CD14-positive monocyte (primary cell): Measurements from ENCODE around the gene TMEM79. TPM values are rescaled to one million over a fixed set of nuclear protein-coding genes. Genes with fewer than 3 reads are reported as not detected.

ENCODE experiments used
- DNase-seq, 3 donors: peaks; one replicate each; pipeline ENCODE4 v3.0.0-alpha.2; 2011 to 2022
- H2AFZ ChIP-seq: 2 replicates; pipeline ENCODE4 v1.6.0; 2012; ENCODE audit warnings: mild to moderate bottlenecking, low read depth, low read length, inconsistent platforms; ENCODE audit not compliant: insufficient read depth, poor library complexity, severe bottlenecking
- H3K27ac ChIP-seq, 2 donors: 1 replicate in 1 of 2; 2 replicates in 1 of 2; pipeline ENCODE4 v1.5.1; 2012 to 2013; ENCODE audit warnings: low read length in 2 of 2, control low read depth in 1 of 2, inconsistent platforms in 1 of 2, low read depth in 1 of 2, mild to moderate bottlenecking in 1 of 2
- H3K27me3 ChIP-seq, 2 donors: one replicate each; pipeline versions ENCODE4 v1.6.0 to v1.6.1; 2011 to 2013; ENCODE audit warnings: low read length in 2 of 2; ENCODE audit not compliant: control insufficient read depth in 2 of 2, insufficient read depth in 2 of 2
- H3K36me3 ChIP-seq, 2 donors: replicated peaks in 1 of 2; 1 replicate in 1 of 2; 2 replicates in 1 of 2; pipeline versions ENCODE4 v1.5.1 to v1.6.1; 2012 to 2013; ENCODE audit warnings: low read length in 2 of 2, control low read depth in 1 of 2, inconsistent platforms in 1 of 2, mild to moderate bottlenecking in 1 of 2; ENCODE audit not compliant: insufficient read depth in 2 of 2, control insufficient read depth in 1 of 2
- H3K4me1 ChIP-seq, 2 donors: 1 replicate in 1 of 2; 2 replicates in 1 of 2; pipeline versions ENCODE4 v1.5.1 to v1.6.1; 2012 to 2013; ENCODE audit warnings: low read length in 2 of 2, control low read depth in 1 of 2, inconsistent platforms in 1 of 2, mild to moderate bottlenecking in 1 of 2, moderate library complexity in 1 of 2; ENCODE audit not compliant: insufficient read depth in 2 of 2, control insufficient read depth in 1 of 2
- H3K4me2 ChIP-seq: replicated peaks from 2 replicates; pipeline ENCODE3; 2012; ENCODE audit warnings: low read length, moderate library complexity, mild to moderate bottlenecking; ENCODE audit not compliant: poor library complexity, severe bottlenecking; ENCODE audit errors: extremely low read depth
- H3K4me3 ChIP-seq, 3 experiments: fragments of 200-600 bp in 1 of 3; sonication (generic) in 1 of 3; replicated peaks in 1 of 3; 1 replicate in 2 of 3; 2 replicates in 1 of 3; pipeline ENCODE4 v1.5.1; 2011 to 2013; ENCODE audit warnings: low read length in 3 of 3, mild to moderate bottlenecking in 3 of 3, control low read depth in 2 of 3, low read depth in 2 of 3, inconsistent platforms in 1 of 3, moderate library complexity in 1 of 3
- H3K79me2 ChIP-seq: 2 replicates; pipeline ENCODE4 v1.6.0; 2012; ENCODE audit warnings: mild to moderate bottlenecking, control low read depth, inconsistent platforms, low read length, moderate library complexity; ENCODE audit not compliant: insufficient read depth
- H3K9ac ChIP-seq: 2 replicates; pipeline ENCODE4 v1.6.0; 2017; ENCODE audit warnings: low read length, mild to moderate bottlenecking; ENCODE audit not compliant: insufficient read depth, poor library complexity, severe bottlenecking
- H3K9me3 ChIP-seq, 2 donors: replicated peaks in 1 of 2; 1 replicate in 1 of 2; 2 replicates in 1 of 2; pipeline versions ENCODE4 v1.5.1 to v1.6.1; 2012 to 2013; ENCODE audit warnings: low read length in 2 of 2, control low read depth in 1 of 2; ENCODE audit not compliant: control insufficient read depth in 1 of 2, insufficient read depth in 1 of 2
- H4K20me1 ChIP-seq: 2 replicates; pipeline ENCODE4 v1.6.0; 2012; ENCODE audit warnings: mild to moderate bottlenecking, low read length, control low read depth, moderate library complexity; ENCODE audit not compliant: insufficient read depth
- H3K27ac Mint-ChIP-seq, 7 donors: one replicate each; pipeline ENCODE4 v1.8.0; 2020; ENCODE audit warnings: mild to moderate bottlenecking in 7 of 7, mixed read lengths in 7 of 7, moderate library complexity in 6 of 7, inconsistent platforms in 2 of 7
- H3K27me3 Mint-ChIP-seq, 3 donors: one replicate each; pipeline ENCODE4 v1.8.0; 2021 to 2022; ENCODE audit warnings: low read depth in 3 of 3, mild to moderate bottlenecking in 3 of 3, mixed read lengths in 3 of 3, moderate library complexity in 3 of 3, inconsistent platforms in 1 of 3
- H3K36me3 Mint-ChIP-seq, 2 donors: one replicate each; pipeline ENCODE4 v1.8.0; 2020; ENCODE audit warnings: mixed read lengths in 2 of 2, inconsistent platforms in 1 of 2, mild to moderate bottlenecking in 1 of 2
- H3K4me1 Mint-ChIP-seq: one replicate; pipeline ENCODE4 v1.8.0; 2020; ENCODE audit warnings: mild to moderate bottlenecking, mixed read lengths
- H3K4me3 Mint-ChIP-seq, 2 donors: one replicate each; pipeline ENCODE4 v1.8.0; 2020; ENCODE audit warnings: mild to moderate bottlenecking in 2 of 2, mixed read lengths in 2 of 2, moderate library complexity in 1 of 2
- H3K9me3 Mint-ChIP-seq, 7 donors: one replicate each; pipeline ENCODE4 v1.8.0; 2020 to 2022; ENCODE audit warnings: mixed read lengths in 7 of 7, mild to moderate bottlenecking in 6 of 7, moderate library complexity in 6 of 7, inconsistent platforms in 2 of 7
- CTCF ChIP-seq: fragments of 200-600 bp; IDR thresholded peaks from one replicate; pipeline ENCODE4 v1.8.0; 2022; ENCODE audit warnings: antibody characterized with exemption, mild to moderate bottlenecking
- WGBS: methylation state at CpG from one replicate; pipeline ENCODE4 v1.1.5; 2013; ENCODE audit warnings: missing lambda C conversion rate; ENCODE audit not compliant: insufficient coverage; 5-methylcytosine and 5-hydroxymethylcytosine counted together
- intact Hi-C, 2 donors: fragments of 100-400 bp; cut with micrococcal nuclease; formaldehyde crosslinking; loops; one replicate each; pipeline versions ENCODE4 v1.15.0 to v1.15.1; 2023
- polyA plus RNA-seq, 3 donors: library from polyadenylated mRNA; depleted of rRNA in 1 of 3; unstranded in 2 of 3; stranded (reverse) in 1 of 3; fragments of 300-500 nt in 2 of 3; fragments of >200 nt in 1 of 3; fragmentation: Illumina TruSeq in 2 of 3; gene quantifications; 1 replicate in 2 of 3; 2 replicates in 1 of 3; pipeline ENCODE4 v1.2.3, GENCODE V29; 2012 to 2021

TMEM79 gene
- polyA plus RNA-seq, 3 donors, result 1.2 to 12.0 (median 1.4) TPM

- no peaks in the 10 kb centered on the region for H3K4me1 Mint-ChIP-seq
- no peaks in the 10 kb centered on the region for H3K27me3 ChIP-seq
- peaks cover 92 to 94% of the 10 kb centered on the region in 2 donors for H3K36me3 ChIP-seq
- no peak overlapping the region for H3K9ac ChIP-seq
- WGBS, result no CpG with 5 or more reads among the region's 2 CpGs
- H3K9me3 Mint-ChIP-seq, result peaks cover 0 to 1% (median 0%) of the 10 kb centered on the region in 7 donors
- H4K20me1 ChIP-seq, result peaks cover 60% of the 10 kb centered on the region
- peak overlapping the region in 1 of 7 donors; percentile 63 for H3K27ac Mint-ChIP-seq
- no peak overlapping the region for H2AFZ ChIP-seq
- no peak for TF ChIP-seq CTCF
- no peak overlapping the region for H3K27ac ChIP-seq
- intact Hi-C loops, result no loop called here
- H3K9me3 ChIP-seq, result no peaks in the 10 kb centered on the region
- no peak overlapping the region for H3K4me3 Mint-ChIP-seq
- peaks cover 0 to 1% (median 0%) of the 10 kb centered on the region in 3 donors for H3K27me3 Mint-ChIP-seq
- H3K4me3 ChIP-seq, result no peak overlapping the region
- H3K4me1 ChIP-seq, result no peaks in the 10 kb centered on the region
- no peak for DNase-seq
- H3K36me3 Mint-ChIP-seq, result peaks cover 75 to 95% of the 10 kb centered on the region in 2 donors
- H3K4me2 ChIP-seq, result no peak overlapping the region
- peaks cover 5% of the 10 kb centered on the region for H3K79me2 ChIP-seq
Measured at GRCh38 chr1:156257711-156258110, 26.4 kb upstream of the TMEM79 start.

DNA sequence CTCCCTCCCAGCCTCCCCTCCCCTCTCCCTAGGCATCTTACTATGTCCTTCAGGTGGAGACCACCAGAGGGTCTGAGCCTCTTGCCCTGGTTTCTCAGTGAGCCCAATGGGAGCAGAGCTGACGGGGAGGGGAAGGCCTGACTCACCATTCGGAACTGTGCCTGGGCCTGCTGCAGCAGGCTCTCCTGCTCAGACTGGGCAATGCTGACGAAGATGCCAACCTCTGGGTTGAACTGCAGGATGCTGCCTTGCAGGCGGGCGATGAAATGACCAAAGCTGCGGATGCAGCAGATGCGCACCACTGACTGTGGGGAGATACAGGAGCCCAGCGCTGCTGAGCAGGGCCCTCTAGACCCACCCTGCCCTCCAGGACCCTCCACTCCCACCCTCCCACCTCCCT lies 25.3 kb upstream of the TMEM79 start:
- no peak for DNase-seq
- Mint-ChIP-seq H3K9me3 (peaks cover 0 to 1% (median 0%) of the 10 kb centered on the region in 7 donors), H3K36me3 (peaks cover 75 to 95% of the 10 kb centered on the region in 2 donors), H3K27ac (no peak overlapping the region), H3K4me3 (no peak overlapping the region), H3K27me3 (no peaks in the 10 kb centered on the region), H3K4me1 (no peaks in the 10 kb centered on the region)
- peaks cover 58% of the 10 kb centered on the region for H4K20me1 ChIP-seq
- H3K4me2 ChIP-seq, result no peak overlapping the region
- 97% methylated on average over 6 of the region's 8 CpGs for WGBS
- no peaks in the 10 kb centered on the region for H3K4me1 ChIP-seq
- no peak for TF ChIP-seq CTCF
- no peaks in the 10 kb centered on the region for H3K9me3 ChIP-seq
- H3K27me3 ChIP-seq, result no peaks in the 10 kb centered on the region
- intact Hi-C loops, result no loop called here
- H3K36me3 ChIP-seq, result peaks cover 92 to 94% of the 10 kb centered on the region in 2 donors
- H3K79me2 ChIP-seq, result peaks cover 5% of the 10 kb centered on the region
- no peak overlapping the region for H3K9ac ChIP-seq
- H2AFZ ChIP-seq, result no peak overlapping the region
- H3K4me3 ChIP-seq, result no peak overlapping the region
- H3K27ac ChIP-seq, result no peak overlapping the region
